HG03558 (cell line): Measurements from ENCODE around the gene TMEM53.
"Not testable (repeated sequence)": the region's sequence is repeated elsewhere in the genome, so short reads cannot be mapped to it uniquely, and the experiment has no call there.

Experiments
- ATAC-seq: cut with Tn5 transposase; IDR thresholded peaks from one replicate; pipeline ENCODE4 v1.9.1; 2021; ENCODE audit warnings: moderate number of reproducible peaks; ENCODE audit not compliant: unreplicated experiment; ENCODE audit errors: extremely low read depth

Gene TMEM53

DNA sequence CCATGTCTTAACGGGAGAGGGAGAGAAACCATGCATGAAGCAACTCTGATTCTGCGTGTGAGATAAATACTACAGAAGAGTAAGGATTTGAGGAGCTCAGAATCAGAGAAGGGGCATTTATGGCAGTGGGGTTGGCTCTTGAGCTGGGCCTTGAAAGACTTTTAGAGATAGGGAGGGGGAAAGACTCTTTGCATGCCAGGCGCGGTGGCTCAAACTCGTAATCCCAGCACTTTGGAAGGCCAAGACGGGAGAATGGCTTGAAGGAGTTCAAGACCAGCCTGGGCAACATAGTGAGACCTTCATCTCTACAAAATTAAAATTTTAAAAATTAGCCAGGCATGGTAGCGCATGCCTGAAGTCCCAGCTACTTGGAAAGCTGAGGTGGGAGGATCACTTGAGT is 905 bp upstream of the TMEM53 start:
- no peak for ATAC-seq

- no peak for ATAC-seq
Measured at GRCh38 chr1:44673675-44674112, 587 bp downstream of the TMEM53 start.

DNA sequence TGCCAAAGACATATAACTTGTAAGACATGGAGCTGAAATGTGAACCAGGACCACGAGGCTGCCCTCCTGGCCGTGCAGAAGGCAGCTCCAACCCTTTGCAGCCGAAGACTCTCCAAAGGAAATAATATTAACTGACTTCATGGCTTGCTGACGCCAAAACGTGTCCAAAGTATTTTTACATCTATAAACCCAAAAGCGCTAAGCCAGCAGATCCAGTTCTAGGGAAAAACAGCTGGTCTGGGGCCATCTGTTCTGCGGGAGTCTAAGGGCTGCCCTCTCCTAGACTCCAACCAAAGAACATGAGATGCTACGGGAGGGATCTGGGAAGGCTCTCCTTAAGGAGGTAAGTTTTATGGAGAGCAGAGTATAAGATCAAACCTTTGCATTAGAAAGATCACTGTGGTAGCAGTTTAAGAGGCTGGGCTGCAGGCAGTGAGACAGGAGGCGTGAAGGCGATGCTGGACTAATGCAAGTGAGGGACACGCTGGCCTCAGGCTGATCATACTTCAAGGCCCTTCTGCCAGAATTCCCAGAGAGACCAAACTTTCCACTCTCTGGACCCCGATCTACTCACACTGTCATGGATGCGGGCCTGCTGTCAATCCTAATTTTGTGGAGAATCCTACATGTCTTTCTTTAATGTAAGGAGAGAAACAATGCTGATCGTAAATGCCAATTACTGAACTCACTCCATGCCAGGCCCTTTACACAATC is 1.2 kb downstream of the TMEM53 start:
- ATAC-seq = no peak

- no peak for ATAC-seq
Measured at GRCh38 chr1:44672254-44672955, 1.9 kb downstream of the TMEM53 start.

- no peak for ATAC-seq
Measured at GRCh38 chr1:44670751-44671640, 3.3 kb downstream of the TMEM53 start.

- ATAC-seq = not testable (repeated sequence)
Measured at GRCh38 chr1:44666719-44667118, 7.6 kb downstream of the TMEM53 start.

GRCh38 chr1:44664730-44665370 is 9.4 kb downstream of the TMEM53 start:
- no peak for ATAC-seq

GRCh38 chr1:44663417-44663816 is 10.9 kb downstream of the TMEM53 start:
- no peak for ATAC-seq

- ATAC-seq = no peak
Measured at GRCh38 chr1:44662683-44663030, 11.6 kb downstream of the TMEM53 start.

- ATAC-seq = no peak
Measured at GRCh38 chr1:44661781-44662682, 12.2 kb downstream of the TMEM53 start.

GRCh38 chr1:44660176-44660575 is 14.1 kb downstream of the TMEM53 start:
- no peak for ATAC-seq

DNA sequence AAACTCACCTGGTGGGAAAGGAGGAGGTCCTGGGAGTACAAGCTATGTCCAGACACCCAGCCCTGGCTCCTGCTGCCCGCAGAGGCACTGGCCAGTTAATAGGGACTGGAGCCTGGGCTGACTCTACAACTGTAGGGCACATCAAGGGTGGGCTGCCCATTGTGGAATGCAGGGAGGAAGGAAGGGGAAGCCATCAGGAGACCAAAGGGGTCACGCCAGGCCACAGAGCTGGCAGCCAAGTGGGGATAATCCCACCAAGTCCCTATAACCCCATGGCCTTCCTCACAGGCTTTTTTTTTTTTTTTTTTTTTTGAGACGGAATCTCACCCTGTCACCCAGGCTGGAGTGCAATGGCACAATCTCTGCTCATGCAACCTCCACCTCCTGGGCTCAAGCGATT is 14.7 kb downstream of the TMEM53 start:
- no peak for ATAC-seq

- ATAC-seq = no peak
Measured at GRCh38 chr1:44655609-44656008, 18.7 kb downstream of the TMEM53 start.

DNA sequence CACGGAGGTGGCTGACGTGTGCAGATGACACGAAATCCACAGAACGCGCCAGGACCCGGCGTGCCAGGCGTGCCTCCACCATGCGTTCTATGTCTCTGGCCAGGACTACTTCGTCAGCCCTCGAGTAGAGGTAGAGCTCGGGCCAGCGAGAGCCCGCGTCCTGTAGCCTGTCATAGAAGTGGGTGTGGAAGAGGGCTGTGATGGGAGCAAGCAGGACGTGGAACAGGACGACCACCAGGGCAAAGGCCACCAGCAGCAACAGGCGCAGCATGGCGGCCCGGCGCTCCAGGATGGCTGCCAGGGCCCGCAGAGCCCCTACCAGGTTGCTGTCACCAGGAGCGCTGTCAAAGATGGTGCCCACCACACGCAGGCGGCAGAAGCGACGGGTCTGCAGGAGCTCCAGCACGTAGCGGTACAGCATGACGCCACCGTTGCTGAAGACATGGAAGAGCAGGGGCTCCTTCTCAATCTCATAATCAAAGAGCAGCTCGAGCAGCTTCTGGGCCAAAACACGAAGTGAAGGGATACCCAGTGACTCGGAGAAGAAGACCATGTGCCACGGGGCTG is 19.6 kb downstream of the TMEM53 start:
- ATAC-seq = no peak

DNA sequence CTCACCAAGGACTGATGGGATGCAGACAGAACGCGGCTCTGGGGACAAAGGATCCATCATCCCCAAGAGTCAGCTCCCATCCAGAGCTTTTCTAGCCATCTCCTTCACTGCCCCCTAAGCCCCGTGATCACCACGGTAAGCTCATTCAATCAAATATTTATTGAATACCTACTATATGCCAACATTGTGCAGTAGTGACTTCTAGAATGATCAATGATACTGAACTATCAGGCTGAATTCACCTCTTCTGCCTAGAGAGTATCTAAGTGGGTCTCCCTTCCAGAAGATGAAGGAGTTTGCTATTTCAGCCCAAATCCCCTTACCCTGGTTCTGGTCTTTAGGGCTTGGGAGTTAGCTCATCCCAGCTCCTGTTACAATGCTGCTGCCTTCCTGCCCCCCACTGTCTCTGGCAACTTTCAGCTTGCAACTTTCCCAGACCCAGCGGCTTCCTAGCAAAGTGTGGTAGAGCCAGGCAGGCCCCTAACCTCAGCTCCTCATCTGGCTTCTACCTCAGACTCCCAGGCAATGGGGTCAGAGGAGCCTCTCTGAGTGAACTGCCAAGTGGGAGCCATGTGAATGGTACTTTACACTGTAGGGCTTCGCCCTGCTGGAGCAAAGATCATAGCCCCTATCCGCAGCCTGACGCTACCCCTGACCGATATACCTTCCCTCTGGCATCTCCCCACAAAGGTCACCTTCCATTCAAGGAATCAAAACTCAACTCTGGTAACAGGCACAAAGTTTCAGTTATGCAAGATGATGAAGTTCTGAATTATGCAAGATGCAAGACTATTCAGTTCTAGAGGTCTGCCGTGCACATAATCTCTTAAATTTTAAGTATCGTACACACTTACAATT is 20.9 kb downstream of the TMEM53 start:
- ATAC-seq = no peak

DNA sequence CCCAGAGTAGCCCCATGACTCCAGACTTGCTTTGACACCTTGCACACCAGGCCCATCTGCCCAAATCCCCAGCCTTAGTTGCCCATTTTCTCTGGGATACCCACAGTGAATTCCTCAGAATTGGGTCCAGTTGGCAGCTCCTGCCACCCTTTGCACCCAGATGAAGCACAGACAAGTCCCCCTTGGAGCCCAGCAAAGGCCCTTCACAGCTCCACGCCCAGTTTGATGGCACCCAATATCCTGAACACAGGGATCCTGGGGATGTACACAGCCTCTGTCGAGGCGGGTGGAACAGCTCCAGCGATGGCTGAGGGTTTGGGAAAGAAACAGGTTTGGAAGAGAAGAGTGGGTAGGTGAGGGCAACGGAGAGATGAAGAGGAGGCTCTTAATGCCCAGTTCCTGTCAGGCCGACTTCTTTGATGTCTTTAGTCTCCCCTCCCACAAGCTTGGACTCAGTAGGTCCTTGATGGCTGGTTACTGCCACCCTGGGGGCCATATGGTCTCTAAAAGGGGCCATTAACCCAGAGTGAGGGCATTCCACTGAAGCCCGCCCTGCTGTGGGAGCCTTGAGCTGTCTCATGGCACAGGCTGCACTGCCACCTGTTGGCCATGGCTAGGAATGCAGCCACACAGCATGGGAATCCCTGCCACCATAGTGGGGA is 21.7 kb downstream of the TMEM53 start:
- ATAC-seq = no peak

DNA sequence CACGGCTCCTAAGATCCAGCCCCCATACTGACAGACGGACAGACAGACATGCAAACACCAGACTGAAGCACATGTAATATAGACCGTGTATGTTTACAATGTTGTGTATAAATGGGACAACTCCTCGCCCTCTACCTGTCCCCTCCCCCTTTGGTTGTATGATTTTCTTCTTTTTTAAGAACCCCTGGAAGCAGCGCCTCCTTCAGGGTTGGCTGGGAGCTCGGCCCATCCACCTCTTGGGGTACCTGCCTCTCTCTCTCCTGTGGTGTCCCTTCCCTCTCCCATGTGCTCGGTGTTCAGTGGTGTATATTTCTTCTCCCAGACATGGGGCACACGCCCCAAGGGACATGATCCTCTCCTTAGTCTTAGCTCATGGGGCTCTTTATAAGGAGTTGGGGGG is 23.2 kb downstream of the TMEM53 start:
- ATAC-seq = no peak
